Fibroblast of the aortic adventitia (primary cell): ENCODE data around the gene FYB1. TPM values are rescaled to one million over a fixed set of nuclear protein-coding genes. Genes with fewer than 3 reads are reported as not detected.
A peak's percentile ranks its signal among the peaks of the same experiment; 100 is the strongest.

Experiments used
- DNase-seq: peaks from one replicate; pipeline ENCODE4 v3.0.0-alpha.2; 2010; ENCODE audit warnings: low read depth
- H3K4me3 ChIP-seq: 2 replicates; pipeline ENCODE4 v1.5.1; 2011; ENCODE audit warnings: low read depth, mild to moderate bottlenecking, control low read depth, low read length, moderate library complexity
- CTCF ChIP-seq: IDR thresholded peaks from 2 replicates; pipeline ENCODE4 v1.5.1; 2011; ENCODE audit warnings: mild to moderate bottlenecking, low read length, control low read depth, inconsistent platforms; ENCODE audit not compliant: insufficient read depth
- total RNA-seq: library from RNA; depleted of rRNA; stranded (reverse); fragments of >200 nt; gene quantifications from 2 replicates; pipeline ENCODE4 v1.2.3, GENCODE V29; 2012; ENCODE audit warnings: low replicate concordance

Gene FYB1
- total RNA-seq, 1 donor: 0.54 TPM

GRCh38 chr5:39171647-39172046, 47.7 kb downstream of the FYB1 start:
- no peak for TF ChIP-seq CTCF
- DNase-seq: no peak
- no peak overlapping the region for H3K4me3 ChIP-seq

- peak; percentile 78 for DNase-seq
- H3K4me3 ChIP-seq: no peak overlapping the region
- TF ChIP-seq CTCF: no peak
Measured at GRCh38 chr5:39169081-39169480, 50.3 kb downstream of the FYB1 start.

GRCh38 chr5:39167972-39168342, 51.4 kb downstream of the FYB1 start:
- DNase-seq: no peak
- no peak for TF ChIP-seq CTCF
- no peak overlapping the region for H3K4me3 ChIP-seq

- DNase-seq: peak; percentile 14
- no peak overlapping the region for H3K4me3 ChIP-seq
- TF ChIP-seq CTCF: no peak
Measured at GRCh38 chr5:39167141-39167971, 52.0 kb downstream of the FYB1 start.

GRCh38 chr5:39164529-39165402, 54.6 kb downstream of the FYB1 start:
- no peak overlapping the region for H3K4me3 ChIP-seq
- TF ChIP-seq CTCF: no peak
- DNase-seq: peak; percentile 22

DNA sequence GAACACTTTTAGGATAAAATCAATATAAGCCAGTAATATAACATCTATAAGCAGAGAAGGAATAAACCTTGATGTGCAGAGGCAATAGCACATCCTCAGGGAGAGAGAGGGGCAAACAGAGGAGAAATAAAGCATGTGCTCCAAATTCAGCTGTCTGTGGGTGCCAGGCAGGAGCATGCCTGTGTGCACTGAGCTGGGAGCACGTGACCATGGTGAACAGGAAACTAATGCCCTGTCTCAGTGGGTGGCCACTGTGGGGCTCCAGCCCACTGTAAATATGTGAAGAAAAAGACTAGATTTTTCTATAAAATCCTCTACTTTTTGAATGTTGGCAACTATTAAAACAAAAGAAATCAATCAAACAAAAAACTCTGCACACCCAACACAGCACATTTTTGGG, 55.3 kb downstream of the FYB1 start:
- no peak for TF ChIP-seq CTCF
- no peak for DNase-seq
- H3K4me3 ChIP-seq: no peak overlapping the region
